GM18499 (cell line): ENCODE data around the gene IQSEC3.
"Not testable (repeated sequence)": the region's sequence is repeated elsewhere in the genome, so short reads cannot be mapped to it uniquely, and the experiment has no call there.

Experiments used
- ATAC-seq: cut with Tn5 transposase; IDR thresholded peaks from one replicate; pipeline ENCODE4 v1.9.1; 2021; ENCODE audit warnings: moderate number of reproducible peaks; ENCODE audit not compliant: insufficient read depth, unreplicated experiment

The IQSEC3 gene

DNA sequence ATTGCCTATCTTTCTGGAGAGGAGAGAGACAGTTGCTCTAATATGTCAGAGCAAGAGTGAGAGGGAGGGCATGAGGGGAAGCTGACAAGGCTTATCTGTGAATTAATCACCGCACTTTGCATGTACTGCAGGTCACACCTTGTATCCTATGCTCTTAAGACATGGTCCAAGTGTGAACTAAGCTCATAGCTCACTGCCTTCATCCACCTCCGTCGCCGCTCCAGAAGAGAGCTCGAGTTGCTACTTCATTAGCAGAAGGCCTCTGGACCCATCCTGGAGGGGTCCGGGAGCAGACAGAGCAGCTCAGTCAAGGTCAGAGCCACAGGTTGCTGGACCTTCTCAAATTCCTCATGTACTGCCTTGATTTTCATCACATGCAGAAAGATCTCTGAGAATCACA, 14.6 kb upstream of the IQSEC3 start:
- ATAC-seq, result not testable (repeated sequence)

DNA sequence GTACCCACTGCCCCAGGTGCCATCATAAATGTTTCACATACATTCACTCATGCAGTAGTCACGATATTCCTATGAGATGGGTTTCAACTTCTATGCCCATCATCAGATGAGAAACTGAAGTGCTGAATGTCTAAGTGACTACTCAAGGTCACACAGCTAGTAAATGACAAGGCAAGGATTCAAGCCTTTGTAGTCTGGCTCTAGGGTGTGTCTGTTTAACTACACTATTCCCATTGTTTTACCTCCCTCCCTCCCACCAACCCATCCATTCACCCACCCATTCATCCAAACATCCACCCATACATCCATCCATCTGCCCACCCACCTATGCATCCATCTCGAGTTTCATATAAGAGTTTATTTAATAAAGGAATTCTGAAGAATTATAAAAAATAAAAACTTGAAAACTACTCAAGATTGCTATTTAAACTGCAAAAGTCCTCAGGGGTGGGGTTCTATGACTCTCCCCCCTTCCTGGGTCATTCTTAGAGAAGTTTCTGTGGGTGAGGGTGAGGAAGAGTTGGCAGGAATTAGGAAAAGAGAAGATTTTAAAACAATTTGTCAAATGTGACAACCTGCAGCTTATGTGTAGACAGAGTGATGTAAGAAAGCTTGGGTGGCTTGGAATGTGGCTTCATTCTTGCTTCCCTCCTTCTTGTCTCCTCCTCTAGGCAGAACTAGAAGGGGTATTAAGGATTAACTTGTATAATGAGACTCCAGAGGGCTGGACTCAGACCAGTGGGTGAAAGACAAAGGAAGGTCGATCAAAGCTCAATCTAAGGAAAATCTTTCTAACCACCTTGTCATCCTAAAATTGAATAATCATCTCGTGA, 13.4 kb upstream of the IQSEC3 start:
- not testable (repeated sequence) for ATAC-seq

DNA sequence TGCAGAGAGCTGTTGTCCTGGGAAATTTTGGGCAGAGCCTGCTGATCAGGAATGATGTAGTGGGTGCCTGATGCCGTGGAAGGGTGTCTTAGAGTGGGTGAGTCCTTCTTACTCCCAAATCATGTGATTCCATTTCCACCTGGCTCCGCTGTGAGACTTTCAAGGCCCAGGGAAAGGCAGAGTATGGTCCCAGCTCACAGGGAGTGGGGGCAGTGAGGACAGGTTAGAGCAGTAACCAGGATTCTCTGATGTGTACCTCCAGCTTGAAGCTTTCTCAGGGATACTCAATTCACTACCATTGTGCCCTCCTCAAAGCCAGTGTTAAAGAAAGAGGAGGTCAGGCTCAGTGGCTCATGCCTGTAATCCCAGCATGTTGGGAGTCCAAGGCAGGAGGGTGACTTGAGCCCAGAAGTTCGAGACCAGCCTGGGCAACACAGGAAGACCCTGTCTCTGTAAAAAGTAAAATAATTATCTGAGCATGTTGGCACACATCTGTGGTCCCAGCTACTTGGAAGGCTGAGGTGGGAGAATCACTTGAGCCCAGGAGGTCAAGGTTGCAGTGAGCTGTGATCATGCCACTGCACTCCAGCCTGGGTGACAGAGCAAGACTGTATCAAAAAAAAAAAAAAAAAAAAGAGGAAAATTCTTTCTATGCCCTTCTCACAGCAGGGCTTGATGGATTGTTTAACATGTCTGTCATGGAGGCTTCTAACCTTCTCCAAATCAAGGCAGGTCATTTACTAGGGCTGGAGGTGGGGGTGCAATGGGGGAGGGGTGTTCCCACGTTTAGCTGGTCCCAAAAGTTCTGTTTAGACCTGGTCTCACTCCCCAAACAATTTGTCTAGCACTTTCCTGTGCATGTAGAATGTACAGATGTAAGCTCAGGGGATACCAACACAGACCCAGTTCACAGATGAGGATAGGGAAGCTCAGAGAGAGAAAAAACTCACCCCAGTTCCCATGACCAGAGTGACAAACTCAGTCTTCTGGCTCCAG, 12.5 kb upstream of the IQSEC3 start:
- ATAC-seq, result no peak

GRCh38 chr12:54750-55535, 11.6 kb upstream of the IQSEC3 start:
- no peak for ATAC-seq

DNA sequence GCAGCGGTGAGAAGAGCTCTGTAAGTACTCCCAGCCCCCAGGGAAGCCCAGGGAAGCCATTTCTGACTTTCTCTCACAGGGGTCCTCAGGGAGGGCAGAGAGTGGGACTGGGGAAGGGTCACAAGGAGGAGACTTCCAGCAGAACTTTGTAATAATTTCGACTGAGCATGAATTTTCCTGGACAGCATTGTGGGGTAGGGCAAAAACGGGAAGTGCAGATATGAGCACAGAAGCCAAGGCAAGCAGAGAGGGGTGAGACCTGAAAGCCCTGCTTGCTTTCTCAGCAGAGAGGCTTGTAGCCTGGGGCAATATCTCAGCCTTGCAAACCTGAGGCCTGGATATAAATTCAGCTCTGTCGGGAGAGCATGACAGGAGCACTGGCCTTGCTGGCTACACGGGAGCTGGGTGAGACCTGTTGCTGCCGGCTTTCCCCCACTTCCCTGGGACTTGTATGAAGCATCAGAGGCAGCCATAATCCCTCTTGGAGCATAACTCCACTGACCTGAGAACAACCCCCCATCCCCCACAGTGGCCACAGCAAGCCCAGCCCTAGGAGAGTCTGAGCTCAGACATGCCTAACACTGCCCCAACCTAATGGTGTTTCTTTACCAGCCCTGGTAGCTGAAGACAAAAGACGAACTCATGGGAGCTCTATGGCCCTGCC, 9.8 kb upstream of the IQSEC3 start:
- ATAC-seq, result no peak

DNA sequence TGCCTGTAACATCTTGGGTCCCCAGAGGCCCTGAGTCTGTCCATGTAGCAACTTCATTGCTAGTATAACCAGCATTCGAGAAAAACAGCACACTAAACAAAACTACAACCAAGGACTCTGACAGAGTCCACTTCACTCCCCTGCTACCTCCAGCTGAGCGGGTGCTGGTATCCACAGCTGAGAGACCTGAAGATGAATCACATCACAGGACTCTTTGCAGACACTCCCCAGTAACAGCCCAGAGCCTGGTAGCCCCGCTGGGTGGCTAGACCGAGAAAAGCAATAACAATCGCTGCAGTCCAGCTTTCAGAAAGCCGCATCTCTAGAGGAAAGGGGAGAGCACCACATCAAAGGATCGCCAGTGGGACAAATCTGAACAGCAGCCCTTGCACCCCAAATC, 9.0 kb upstream of the IQSEC3 start:
- ATAC-seq, result no peak

GRCh38 chr12:58832-59231, 7.7 kb upstream of the IQSEC3 start:
- no peak for ATAC-seq

DNA sequence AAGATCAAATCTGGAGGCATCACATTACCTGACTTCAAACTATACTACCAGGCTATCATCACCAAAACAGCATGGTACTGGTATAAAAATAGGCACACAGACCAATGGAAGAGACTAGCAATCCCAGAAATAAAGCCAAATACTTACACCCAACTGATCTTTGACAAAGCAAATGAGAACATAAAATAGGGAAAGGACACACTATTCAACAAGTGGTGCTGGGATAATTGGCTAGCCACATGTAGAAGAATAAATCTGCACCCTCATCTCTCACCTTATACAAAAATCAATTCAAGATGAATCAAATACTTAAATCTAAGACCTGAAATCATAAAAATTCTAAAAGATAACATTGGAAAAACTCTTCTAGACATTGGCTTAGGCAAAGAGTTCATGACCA, 4.7 kb upstream of the IQSEC3 start:
- not testable (repeated sequence) for ATAC-seq

DNA sequence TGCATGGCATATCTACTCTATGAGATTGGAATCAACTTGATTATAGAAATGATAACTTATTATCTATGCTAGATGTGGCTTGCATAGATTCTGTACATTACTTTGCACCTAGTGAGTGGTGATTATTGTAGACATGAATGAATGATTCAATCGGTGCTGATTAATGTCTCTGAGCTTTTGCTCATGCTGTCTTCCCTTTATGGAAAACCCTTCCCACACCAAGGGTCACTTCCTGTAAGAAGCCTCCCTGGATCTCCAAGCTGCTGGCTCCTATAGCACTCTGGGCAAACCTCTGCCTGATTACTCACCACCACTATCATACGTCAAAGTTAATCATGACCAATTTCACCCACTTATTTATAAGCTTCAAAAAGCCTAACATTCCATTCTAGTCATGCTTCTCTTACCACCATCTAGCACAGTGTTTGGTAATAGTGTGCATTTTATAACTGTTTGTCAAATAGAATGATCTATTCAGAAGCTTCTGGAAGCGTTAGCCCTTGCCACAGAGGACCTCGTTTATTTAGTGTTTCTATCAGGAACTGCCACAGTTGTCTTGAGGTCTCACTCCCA, 990 bp upstream of the IQSEC3 start:
- ATAC-seq, result not testable (repeated sequence)

- ATAC-seq, result not testable (repeated sequence)
These were observed 376 bp downstream of the IQSEC3 start for GRCh38 chr12:66782-67504.

GRCh38 chr12:69677-70076, 3.1 kb downstream of the IQSEC3 start:
- not testable (repeated sequence) for ATAC-seq

DNA sequence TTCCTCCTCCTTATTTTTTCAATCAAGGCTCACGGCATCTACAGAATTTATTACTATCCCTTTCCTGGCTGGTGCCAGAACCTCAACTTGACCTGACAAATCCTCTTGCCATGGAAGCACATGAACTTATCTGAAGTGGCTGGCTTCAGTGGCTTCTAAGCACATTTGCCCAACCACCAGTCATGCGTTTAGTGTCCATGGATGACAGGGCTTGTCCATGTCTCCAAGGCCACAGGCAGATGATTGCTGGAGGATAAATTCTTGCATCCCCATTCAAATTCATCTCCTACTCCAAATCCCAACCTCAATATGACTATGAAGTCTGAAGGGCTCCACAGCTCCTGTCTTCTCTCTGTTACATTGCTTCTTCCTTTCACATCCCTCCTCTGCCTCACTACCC, 4.0 kb downstream of the IQSEC3 start:
- not testable (repeated sequence) for ATAC-seq

GRCh38 chr12:72018-72417, 5.5 kb downstream of the IQSEC3 start:
- ATAC-seq, result not testable (repeated sequence)

GRCh38 chr12:74420-75190, 8.0 kb downstream of the IQSEC3 start:
- ATAC-seq, result not testable (repeated sequence)

DNA sequence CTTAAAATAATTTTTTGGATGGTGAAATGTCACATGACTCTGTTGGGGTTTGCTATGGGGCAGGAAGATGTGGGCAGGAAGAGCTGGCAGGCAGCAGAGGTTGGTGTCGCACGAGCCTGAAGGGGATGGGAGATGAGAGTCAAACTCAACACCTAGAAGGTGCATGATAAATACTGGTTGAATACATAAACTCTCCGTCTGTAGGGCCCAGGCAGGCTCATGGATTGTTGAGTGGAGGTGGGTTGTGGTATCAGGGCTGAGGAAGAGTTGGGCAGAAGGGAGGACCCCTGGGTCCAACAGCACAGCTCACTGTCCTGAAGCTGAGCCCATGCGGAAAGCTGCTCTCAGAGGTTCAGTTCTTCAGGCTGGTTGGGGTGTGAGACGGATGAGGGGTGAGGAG, 9.0 kb downstream of the IQSEC3 start:
- ATAC-seq, result not testable (repeated sequence)

DNA sequence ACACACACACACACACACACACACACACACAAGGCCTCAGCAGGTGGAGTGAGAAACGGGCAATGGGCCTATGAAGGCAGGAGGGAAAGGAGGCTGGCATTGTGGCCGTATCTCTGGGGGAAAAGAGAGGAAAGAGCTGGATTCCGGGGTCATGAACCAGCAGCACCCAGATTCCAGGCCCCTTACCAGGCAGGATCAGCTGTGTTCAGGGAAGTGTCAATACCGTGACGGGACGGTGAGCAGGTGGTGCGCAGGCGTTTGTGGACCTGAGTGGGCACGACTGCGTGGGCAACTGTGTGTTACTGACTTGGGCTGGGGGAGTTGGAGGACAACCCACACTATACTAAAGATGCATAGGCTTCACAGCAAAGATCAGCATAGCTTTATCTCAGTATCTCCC, 9.5 kb downstream of the IQSEC3 start:
- ATAC-seq, result not testable (repeated sequence)

DNA sequence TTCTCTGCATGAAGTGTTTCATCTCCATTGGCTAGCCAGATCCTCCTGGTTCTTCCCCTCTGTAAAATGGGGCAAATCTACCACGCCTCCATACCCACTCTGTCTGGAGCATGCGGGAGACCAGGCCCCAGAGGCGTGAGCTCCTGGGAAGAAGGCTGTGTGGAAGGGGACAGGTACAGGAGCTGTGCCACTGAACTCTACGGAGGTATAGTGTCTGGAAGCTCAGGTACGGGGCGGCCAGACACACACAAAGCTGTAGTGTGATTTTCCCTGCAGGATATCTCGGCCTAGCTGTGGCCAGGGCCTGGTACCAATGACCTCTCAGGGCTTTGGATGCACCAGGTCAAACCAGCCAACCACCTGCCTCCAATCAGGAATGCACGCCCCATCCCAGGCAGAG, 10.0 kb downstream of the IQSEC3 start:
- not testable (repeated sequence) for ATAC-seq

- not testable (repeated sequence) for ATAC-seq
These were observed 10.6 kb downstream of the IQSEC3 start for GRCh38 chr12:77101-77719.
